ENCODE measurements around the gene SERAC1.

GRCh38 chr6:158122048-158122447 is 46.0 kb downstream of the SERAC1 start:
- TF ChIP-seq CTCF (IDR thresholded peaks at IDR 0.05; ENCODE audit: extremely low read depth in 1 of 2, insufficient read depth in 1 of 2, low read depth in 1 of 2, low read length in 2 of 2) (no peak), MAX (IDR thresholded peaks at IDR 0.05; ENCODE audit: insufficient read depth, insufficient read length) (no peak), POLR2A (IDR thresholded peaks at IDR 0.05; ENCODE audit: low read depth, low read length) (no peak), GATA2 (IDR thresholded peaks at IDR 0.05; ENCODE audit: insufficient read depth, insufficient read length, low read depth, low read length) (no peak), EZH2 (IDR thresholded peaks at IDR 0.05; ENCODE audit: borderline replicate concordance, low read depth, low read length, severe bottlenecking) (no peak)

Measured in endothelial cell of umbilical vein (primary cell).